BJ (cell line): ENCODE measurements around the gene OTOGL. TPM values are rescaled to one million over a fixed set of nuclear protein-coding genes. Genes with fewer than 3 reads are reported as not detected.

Experiments
- CTCF ChIA-PET: fragments of 350-600 bp; formaldehyde crosslinking; extraction: SDS; loops from one replicate; lab custom pipeline; 2021; ENCODE audit warnings: antibody characterized with exemption, inconsistent platforms; lab: Yijun Ruan, JAX
- POLR2A ChIA-PET: fragments of 300-600 bp; sonication (Branson Sonifier 250); formaldehyde crosslinking; extraction: SDS; loops from one replicate; lab custom pipeline; 2021; ENCODE audit warnings: antibody characterized with exemption; lab: Charles Lee
- DNase-seq: peaks from one replicate; pipeline ENCODE4 v3.0.0-alpha.2; 2011; ENCODE audit warnings: low read depth
- H3K27me3 ChIP-seq: 2 replicates; pipeline ENCODE4 v1.6.0; 2011; ENCODE audit warnings: low read length; ENCODE audit not compliant: control insufficient read depth, insufficient read depth
- H3K36me3 ChIP-seq: 2 replicates; pipeline ENCODE4 v1.5.1; 2011; ENCODE audit warnings: low read length; ENCODE audit not compliant: control insufficient read depth, insufficient read depth
- H3K4me3 ChIP-seq: 2 replicates; pipeline ENCODE4 v1.5.1; 2011; ENCODE audit warnings: low read depth, mild to moderate bottlenecking, control low read depth, low read length
- polyA minus RNA-seq: library from RNA; depleted of rRNA, polyadenylated mRNA; stranded (reverse); fragments of >200 nt; gene quantifications from 2 replicates; pipeline ENCODE4 v1.2.3, GENCODE V29; 2011; rRNA and poly(A)+ RNA removed
- polyA plus RNA-seq: library from polyadenylated mRNA; depleted of rRNA; stranded (reverse); fragments of >200 nt; gene quantifications from 2 replicates; pipeline ENCODE4 v1.2.3, GENCODE V29; 2011; rRNA removed
- TF ChIP-seq, protein P1 (sequence below): IDR thresholded peaks from 2 replicates; pipeline ENCODE4 v1.5.1; 2011; ENCODE audit warnings: low read depth, mild to moderate bottlenecking, control low read depth, inconsistent platforms, low read length, moderate library complexity; ENCODE audit not compliant: insufficient read depth

Gene OTOGL, protein sequence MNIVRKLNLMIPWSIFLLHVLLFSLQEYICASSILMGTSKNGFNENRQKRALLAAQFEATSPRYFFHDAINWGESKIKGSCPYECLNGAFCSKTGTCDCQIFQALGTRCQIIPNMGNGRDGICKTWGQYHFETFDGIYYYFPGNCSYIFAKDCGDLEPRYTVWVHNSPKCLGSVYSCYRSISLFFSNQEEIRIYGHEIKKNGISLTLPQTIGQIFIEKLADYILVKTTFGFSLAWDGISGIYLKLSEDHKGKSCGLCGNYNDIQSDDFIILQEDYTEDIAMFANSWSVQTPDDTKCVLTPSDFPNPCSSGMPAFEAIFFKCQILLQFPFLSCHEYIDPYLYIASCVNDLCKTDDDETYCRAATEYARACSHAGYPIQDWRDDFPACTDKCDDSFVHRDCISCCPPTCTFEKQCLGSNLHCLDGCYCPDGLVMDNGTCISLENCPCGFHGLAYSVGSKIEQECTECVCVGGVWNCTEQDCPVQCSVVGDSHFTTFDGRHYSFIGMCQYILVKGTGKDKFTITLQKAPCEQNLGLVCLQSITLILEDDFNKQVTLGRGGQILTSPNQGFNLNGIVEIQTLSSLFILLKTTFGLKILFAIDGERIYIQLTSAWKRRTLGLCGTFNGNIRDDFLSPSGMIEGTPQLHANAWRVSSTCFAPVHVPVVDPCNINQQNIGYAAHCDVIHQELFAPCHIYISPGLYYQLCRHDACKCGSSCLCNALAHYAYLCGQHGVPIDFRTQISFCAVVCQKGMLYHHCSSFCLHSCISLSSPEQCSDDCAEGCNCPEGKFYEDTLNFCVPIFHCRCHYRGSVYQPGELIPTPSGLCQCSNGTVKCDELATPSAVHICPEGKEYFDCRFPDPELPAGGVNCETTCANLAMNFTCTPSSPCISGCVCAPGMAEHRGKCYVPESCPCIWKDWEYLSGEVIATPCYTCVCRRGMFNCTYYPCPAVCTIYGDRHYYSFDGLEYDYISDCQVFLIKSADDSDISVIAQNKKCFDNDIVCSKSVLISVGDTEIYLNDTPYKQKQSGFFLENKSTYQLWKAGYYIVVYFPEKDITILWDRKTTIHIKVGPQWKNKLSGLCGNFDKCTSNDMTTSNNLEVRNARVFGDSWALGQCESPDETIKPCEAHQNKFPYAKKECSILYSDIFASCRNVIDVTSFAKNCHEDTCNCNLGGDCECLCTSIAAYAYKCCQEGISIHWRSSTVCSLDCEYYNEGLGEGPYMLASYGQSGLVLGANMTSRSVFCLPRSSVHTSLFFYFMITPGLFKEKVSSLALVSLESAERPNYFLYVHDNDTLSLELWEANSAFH (N-terminal part only)
- 0.10 TPM in 2 replicates for polyA plus RNA-seq
- polyA minus RNA-seq: 0.09 TPM in 1 of 2 replicates, not detected in the other

DNA sequence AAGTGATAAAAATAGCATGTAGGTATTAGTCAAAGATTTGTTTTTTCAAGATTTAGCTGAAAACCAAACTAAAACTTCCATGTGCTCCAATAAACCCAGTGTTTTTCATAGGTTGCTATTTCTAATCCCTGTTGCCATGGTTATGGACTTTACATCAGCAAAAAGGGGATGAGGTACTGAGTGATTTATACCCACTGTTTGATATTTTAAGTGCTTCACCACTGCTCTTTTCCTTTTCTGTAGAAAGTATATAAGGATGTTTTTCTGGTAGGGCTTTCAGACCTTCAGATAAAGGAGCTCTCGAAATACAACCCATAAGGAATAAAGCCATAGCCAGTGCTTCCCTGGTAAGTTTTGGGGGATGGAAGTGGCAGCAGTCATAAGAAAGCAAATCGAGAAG, at the start of gene OTOGL:
Gene OTOGL, plus strand, starts transcription at position 279 of the 400 bp plus-strand sequence. CDS start 109,895 bp downstream, outside the sequence.
- Histone ChIP-seq H3K36me3 (no peaks in the 10 kb centered on the region), H3K27me3 (no peaks in the 10 kb centered on the region), H3K4me3 (no peak within 1 kb of the TSS)
- CTCF ChIA-PET: no interaction called here
- TF ChIP-seq, protein P1, sequence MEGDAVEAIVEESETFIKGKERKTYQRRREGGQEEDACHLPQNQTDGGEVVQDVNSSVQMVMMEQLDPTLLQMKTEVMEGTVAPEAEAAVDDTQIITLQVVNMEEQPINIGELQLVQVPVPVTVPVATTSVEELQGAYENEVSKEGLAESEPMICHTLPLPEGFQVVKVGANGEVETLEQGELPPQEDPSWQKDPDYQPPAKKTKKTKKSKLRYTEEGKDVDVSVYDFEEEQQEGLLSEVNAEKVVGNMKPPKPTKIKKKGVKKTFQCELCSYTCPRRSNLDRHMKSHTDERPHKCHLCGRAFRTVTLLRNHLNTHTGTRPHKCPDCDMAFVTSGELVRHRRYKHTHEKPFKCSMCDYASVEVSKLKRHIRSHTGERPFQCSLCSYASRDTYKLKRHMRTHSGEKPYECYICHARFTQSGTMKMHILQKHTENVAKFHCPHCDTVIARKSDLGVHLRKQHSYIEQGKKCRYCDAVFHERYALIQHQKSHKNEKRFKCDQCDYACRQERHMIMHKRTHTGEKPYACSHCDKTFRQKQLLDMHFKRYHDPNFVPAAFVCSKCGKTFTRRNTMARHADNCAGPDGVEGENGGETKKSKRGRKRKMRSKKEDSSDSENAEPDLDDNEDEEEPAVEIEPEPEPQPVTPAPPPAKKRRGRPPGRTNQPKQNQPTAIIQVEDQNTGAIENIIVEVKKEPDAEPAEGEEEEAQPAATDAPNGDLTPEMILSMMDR: no peak
- POLR2A ChIA-PET: no interaction called here
- DNase-seq: no peak

DNA sequence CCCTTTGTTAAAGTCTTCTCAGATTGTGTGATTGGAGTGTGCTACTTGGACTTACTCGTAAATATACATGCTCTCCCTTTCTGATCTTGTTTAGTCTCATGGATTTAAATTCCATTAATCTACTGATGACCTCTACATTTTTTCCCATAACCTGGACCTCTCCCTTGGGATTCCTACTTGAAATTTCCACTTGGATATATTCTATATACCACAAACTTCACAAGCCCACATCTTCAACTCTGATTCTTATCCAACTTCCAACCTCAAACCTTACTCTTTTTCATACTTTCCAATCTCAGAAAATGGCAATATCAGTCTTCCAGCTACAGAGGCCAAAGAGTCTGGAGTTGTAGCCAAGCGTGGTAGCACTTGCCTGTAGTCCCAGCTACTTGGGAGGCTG, 49.1 kb upstream of the OTOGL start:
- TF ChIP-seq, protein P1: no peak
- no peak overlapping the region for H3K4me3 ChIP-seq
- POLR2A ChIA-PET: no interaction called here
- H3K36me3 ChIP-seq: no peaks in the 10 kb centered on the region
- no peaks in the 10 kb centered on the region for H3K27me3 ChIP-seq
- CTCF ChIA-PET: interaction anchor here (1.9 kb wide), 1 partner anchor 9 kb away, joined by 5 read pairs; no protein-coding TSS in a partner anchor
- DNase-seq: no peak

DNA sequence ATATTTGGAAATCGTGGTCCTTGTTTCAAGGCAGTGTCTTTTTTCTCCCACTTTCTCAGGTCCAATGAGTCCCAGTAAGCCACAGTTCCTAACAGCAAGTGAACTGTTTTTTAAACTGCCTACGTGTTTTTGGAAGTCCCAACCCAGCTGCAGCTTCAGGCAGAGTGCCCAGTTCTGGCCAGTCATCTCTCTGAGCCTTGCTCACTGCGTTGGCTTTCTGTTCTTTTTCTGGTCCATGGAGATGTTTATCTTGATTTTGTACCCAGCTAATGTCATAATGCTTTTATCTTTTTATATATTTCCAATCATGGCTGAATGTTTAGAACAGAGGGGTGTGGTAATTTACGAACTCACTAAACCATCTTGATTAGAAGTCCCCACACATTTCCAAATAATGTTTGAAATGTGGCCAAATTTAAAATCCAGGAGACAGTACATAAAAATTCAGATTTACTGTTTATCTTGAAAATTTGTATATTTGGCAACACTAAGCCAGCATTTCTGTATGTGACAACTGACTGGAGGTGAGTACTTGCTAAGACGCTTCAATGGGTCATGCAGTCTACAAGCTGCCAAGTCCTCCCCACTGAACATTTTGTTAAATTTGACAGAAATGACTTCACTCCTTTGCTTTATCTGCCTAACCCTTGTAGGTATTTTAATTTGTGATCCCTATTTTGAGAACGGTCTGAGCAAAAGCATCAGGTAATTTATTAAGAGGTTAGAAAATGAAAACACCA, 46.1 kb upstream of the OTOGL start:
- CTCF ChIA-PET: no interaction called here

DNA sequence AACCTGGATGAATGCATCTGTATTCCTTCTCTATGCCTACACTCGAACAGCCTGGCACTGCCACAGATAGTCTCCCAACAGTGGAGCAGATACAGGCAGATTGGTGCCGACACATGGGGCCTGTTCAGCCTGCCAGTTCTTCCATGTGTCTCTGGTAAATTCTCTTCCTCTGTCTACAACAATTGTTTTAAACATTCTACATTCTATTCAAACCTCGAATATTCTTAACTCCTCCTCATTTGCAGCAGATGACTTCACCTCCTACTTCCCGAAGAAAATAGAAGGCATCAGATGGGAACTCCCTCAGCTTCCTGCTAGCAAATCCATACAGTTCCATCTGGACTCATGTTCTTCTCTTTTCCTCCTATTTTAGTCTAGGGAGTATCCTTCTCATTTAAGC, 43.1 kb upstream of the OTOGL start:
- CTCF ChIA-PET: no interaction called here
- TF ChIP-seq, protein P1: no peak
- no peaks in the 10 kb centered on the region for H3K36me3 ChIP-seq
- no peaks in the 10 kb centered on the region for H3K27me3 ChIP-seq
- no peak overlapping the region for H3K4me3 ChIP-seq
- DNase-seq: no peak
- POLR2A ChIA-PET: no interaction called here

More for the DNA sequence above, 46.1 kb upstream of the OTOGL start:
- no peaks in the 10 kb centered on the region for H3K36me3 ChIP-seq
- TF ChIP-seq, protein P1: no peak
- no peaks in the 10 kb centered on the region for H3K27me3 ChIP-seq
- POLR2A ChIA-PET: no interaction called here
- H3K4me3 ChIP-seq: no peak overlapping the region
- peak; percentile 71 for DNase-seq
